ENCODE measurements around the gene KCNIP1.

GRCh38 chr5:170611449-170612090 lies 107.8 kb downstream of the KCNIP1 start:
- TF ChIP-seq SETDB1 (IDR thresholded peaks at IDR 0.05; ENCODE audit: low read length), result no peak
- TF ChIP-seq ARID3A (IDR thresholded peaks at IDR 0.05; ENCODE audit: borderline replicate concordance, low read depth, low read length), result no peak
- TF ChIP-seq POLR2A (conservative IDR thresholded peaks at IDR 0.05), result no peak
- no peak for TF ChIP-seq CTCF (IDR thresholded peaks at IDR 0.05 in 2 of 3, conservative IDR thresholded peaks at IDR 0.05 in 1 of 3; ENCODE audit: insufficient read depth in 2 of 3, low read depth in 1 of 3, low read length in 3 of 3)
- TF ChIP-seq TSC22D4 (tag; IDR thresholded peaks at IDR 0.05), result no peak
- no peak for TF ChIP-seq ZNF3 (CRISPR knock-in tag; IDR thresholded peaks at IDR 0.05)
- TF ChIP-seq NR2C2 (CRISPR knock-in tag; IDR thresholded peaks at IDR 0.05), result no peak
- no peak for TF ChIP-seq NR2C2 (tag; IDR thresholded peaks at IDR 0.05)
- TF ChIP-seq ZBTB49 (CRISPR knock-in tag; IDR thresholded peaks at IDR 0.05; ENCODE audit: borderline replicate concordance), result no peak
- TF ChIP-seq POLR2AphosphoS2 (IDR thresholded peaks at IDR 0.05; ENCODE audit: low read length), result no peak
- no peak for TF ChIP-seq ZNF274 (IDR thresholded peaks at IDR 0.05; ENCODE audit: borderline replicate concordance, low read depth, low read length)
- no peak for TF ChIP-seq NFYB (IDR thresholded peaks at IDR 0.05; ENCODE audit: extremely low read depth, insufficient read length)
- TF ChIP-seq MAX (CRISPR knock-in tag; IDR thresholded peaks at IDR 0.05), result no peak
- no peak for TF ChIP-seq POLR2AphosphoS5 (IDR thresholded peaks at IDR 0.05; ENCODE audit: control insufficient read depth, insufficient read depth, low read depth, low read length)
